Testis (tissue), 3 donors: ENCODE data around the gene STXBP2. TPM values are rescaled to one million over a fixed set of nuclear protein-coding genes. Genes with fewer than 3 reads are reported as not detected.

Experiments
- DNase-seq: peaks from one replicate; pipeline ENCODE4 v3.0.0-alpha.2; 2019
- H3K27ac ChIP-seq, 2 donors: fragments of 200-600 bp; sonication (generic); one replicate each; pipeline ENCODE4 v1.5.1; 2019
- H3K27me3 ChIP-seq: fragments of 200-600 bp; sonication (generic); one replicate; pipeline ENCODE4 v1.5.1; 2019
- H3K36me3 ChIP-seq: fragments of 200-600 bp; sonication (generic); one replicate; pipeline ENCODE4 v1.5.1; 2017; ENCODE audit warnings: low read depth; ENCODE audit errors: missing control alignments
- H3K4me1 ChIP-seq: fragments of 200-600 bp; sonication (generic); one replicate; pipeline ENCODE4 v1.5.1; 2019
- H3K4me3 ChIP-seq, 2 donors: fragments of 200-600 bp; sonication (generic); one replicate each; pipeline ENCODE4 v1.5.1; 2017 to 2019
- H3K9me3 ChIP-seq: fragments of 200-600 bp; sonication (generic); one replicate; pipeline ENCODE4 v1.5.1; 2017
- POLR2A ChIP-seq: fragments of 450-650 bp; IDR thresholded peaks from one replicate; pipeline ENCODE4 v1.6.1; 2017; ENCODE audit warnings: antibody characterized with exemption, mild to moderate bottlenecking, moderate library complexity
- WGBS, 2 donors: methylation state at CpG; one replicate each; pipeline ENCODE4 v1.1.5; 2018; 5-methylcytosine and 5-hydroxymethylcytosine counted together
- intact Hi-C: fragments of 100-400 bp; cut with DNase I; formaldehyde crosslinking; loops from one replicate; pipeline ENCODE4 v1.15.1; 2023; ENCODE audit warnings: low total_unique reads
- polyA plus RNA-seq: library from polyadenylated mRNA; stranded (reverse); fragments of 350-450 nt; fragmentation: Illumina TruSeq; extraction: RNeasy Lipid Tissue Mini Kit (QIAGEN cat#74804); gene quantifications from one replicate; pipeline ENCODE4 v1.2.3, GENCODE V29; 2014; ENCODE audit warnings: low read depth, low replicate concordance; ENCODE audit not compliant: insufficient read depth
- total RNA-seq, 2 donors: library from RNA; depleted of rRNA; stranded (reverse); fragments of >200 nt; gene quantifications; one replicate each; pipeline ENCODE4 v1.2.3, GENCODE V29; 2016
- TF ChIP-seq, protein P1 (sequence below), 3 experiments: fragments of 450-650 bp in 2 of 3; fragments of 200-600 bp in 1 of 3; sonication (generic) in 1 of 3; IDR thresholded peaks; one replicate each; pipeline ENCODE4 v1.5.1; 2016 to 2019; ENCODE audit warnings: antibody characterized with exemption in 3 of 3, mild to moderate bottlenecking in 2 of 3, moderate library complexity in 1 of 3

Gene STXBP2
- total and polyA plus RNA-seq, 3 donors from 2014 or later, result 135 to 156 (median 155) TPM

DNA sequence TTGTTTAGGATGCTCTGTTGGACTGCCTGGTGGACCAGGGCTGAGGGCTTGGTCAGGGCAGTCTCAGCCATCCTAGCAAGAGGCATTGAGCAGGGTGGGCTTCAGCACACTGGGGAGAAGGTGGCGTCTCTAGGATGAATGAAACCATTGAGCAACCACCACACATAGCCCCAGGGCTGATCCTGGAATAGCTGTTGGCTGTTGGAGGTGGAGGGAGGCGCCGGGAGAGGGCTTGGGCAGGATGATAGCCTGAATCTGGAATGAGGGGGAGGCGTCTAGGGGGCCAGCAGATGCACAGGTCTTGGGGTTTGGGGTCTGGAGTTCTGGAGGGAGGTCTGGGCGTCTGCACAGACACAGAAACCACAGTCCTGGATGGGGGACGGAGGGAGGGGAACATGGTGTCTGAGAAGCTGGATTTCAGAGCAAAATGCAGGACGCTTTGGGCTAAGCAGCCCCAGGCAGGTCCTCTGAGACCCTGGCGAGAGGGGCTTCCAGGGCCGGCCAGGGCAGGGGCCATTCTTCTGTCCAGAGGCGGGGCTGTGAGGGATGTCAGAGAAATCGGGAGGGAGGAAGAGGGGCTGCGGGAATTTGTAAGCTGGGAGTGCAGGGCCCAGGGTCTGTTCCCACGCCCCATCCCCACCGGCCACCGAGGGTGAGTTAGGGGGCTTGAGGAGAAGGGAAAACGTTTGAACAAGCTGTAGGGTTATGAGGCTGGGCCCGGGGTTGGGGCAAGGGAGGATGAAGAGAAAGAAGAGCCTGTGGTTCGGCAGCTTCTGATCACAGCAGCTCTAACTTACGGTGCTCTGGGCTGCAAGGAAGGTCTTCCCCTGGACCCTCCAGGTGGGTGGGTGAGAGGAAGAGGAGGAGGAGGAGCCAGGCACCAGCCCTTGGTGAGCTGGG is 48.9 kb downstream of the STXBP2 start:
- TF ChIP-seq, protein P1, sequence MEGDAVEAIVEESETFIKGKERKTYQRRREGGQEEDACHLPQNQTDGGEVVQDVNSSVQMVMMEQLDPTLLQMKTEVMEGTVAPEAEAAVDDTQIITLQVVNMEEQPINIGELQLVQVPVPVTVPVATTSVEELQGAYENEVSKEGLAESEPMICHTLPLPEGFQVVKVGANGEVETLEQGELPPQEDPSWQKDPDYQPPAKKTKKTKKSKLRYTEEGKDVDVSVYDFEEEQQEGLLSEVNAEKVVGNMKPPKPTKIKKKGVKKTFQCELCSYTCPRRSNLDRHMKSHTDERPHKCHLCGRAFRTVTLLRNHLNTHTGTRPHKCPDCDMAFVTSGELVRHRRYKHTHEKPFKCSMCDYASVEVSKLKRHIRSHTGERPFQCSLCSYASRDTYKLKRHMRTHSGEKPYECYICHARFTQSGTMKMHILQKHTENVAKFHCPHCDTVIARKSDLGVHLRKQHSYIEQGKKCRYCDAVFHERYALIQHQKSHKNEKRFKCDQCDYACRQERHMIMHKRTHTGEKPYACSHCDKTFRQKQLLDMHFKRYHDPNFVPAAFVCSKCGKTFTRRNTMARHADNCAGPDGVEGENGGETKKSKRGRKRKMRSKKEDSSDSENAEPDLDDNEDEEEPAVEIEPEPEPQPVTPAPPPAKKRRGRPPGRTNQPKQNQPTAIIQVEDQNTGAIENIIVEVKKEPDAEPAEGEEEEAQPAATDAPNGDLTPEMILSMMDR (IDR thresholded peaks at IDR 0.05), result no peak
- Histone ChIP-seq H3K27ac (no peak overlapping the region), H3K4me1 (peaks cover 7% of the 10 kb centered on the region), H3K9me3 (no peaks in the 10 kb centered on the region), H3K36me3 (no peaks in the 10 kb centered on the region), H3K27me3 (no peaks in the 10 kb centered on the region), H3K4me3 (no peak overlapping the region)
- DNase-seq, result no peak
- intact Hi-C loops, result no loop called here
- WGBS, 2 donors, result 35 to 56% methylated on average over 19 of the region's 19 CpGs

DNA sequence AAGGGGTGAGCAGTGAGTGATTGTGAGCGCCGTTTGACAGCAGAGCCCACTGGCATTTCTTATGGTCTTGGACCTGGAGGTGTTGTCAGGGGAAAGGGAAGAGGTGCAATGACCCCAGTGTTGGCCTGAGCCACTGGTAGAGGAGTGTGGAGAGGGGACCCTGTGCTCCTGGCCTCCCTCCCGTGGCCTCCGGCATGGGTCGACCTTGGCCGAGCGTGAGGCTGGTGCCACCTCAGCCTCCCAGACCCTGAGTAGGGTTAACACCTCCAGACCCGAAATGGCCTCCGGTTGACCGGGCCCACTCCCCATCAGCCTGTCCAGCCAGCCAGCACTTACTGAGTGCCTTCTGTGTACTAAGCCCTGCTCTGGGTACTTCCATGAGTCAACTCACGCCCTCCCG is 50.3 kb downstream of the STXBP2 start:
- intact Hi-C loops, result no loop called here

DNA sequence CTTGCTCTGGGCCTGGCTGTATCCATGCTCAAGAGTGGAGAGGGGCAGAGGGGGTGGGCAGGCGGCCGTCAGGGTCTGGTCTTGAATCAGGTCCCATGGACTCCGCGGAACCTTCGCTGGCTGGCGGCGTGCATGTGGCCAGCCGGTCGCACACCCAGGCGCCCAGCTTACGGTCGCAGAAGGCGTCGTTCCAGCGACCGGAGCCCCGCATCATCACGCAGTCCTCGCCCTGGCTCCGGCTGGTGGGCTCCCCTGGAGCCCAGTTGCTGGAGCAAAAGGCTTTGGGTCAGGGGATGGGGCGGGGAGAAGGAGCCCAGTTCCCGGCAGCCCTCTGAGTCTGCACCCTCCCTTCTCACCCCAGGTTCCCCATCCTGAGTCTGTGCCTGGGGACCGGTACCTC is 52.3 kb downstream of the STXBP2 start:
- TF ChIP-seq POLR2A, result no peak
- TF ChIP-seq, protein P1 (IDR thresholded peaks at IDR 0.05), result no peak
- Histone ChIP-seq H3K9me3 (no peaks in the 10 kb centered on the region), H3K4me1 (no peaks in the 10 kb centered on the region), H3K27ac (no peak overlapping the region), H3K4me3 (no peak overlapping the region), H3K36me3 (no peaks in the 10 kb centered on the region), H3K27me3 (no peaks in the 10 kb centered on the region)
- intact Hi-C loops, result no loop called here
- DNase-seq, result no peak
- WGBS, 2 donors, result 50 to 61% methylated on average over 8 to 23 of the region's 23 CpGs

More for the DNA sequence above, 50.3 kb downstream of the STXBP2 start:
- no peak for TF ChIP-seq POLR2A
- TF ChIP-seq, protein P1 (IDR thresholded peaks at IDR 0.05), result no peak
- no peaks in the 10 kb centered on the region for H3K4me1 ChIP-seq
- no peak overlapping the region for H3K4me3 ChIP-seq
- H3K36me3 ChIP-seq, result no peaks in the 10 kb centered on the region
- H3K27ac ChIP-seq, result no peak overlapping the region
- WGBS, 2 donors, result 82 to 95% methylated on average over 5 to 12 of the region's 12 CpGs
- no peaks in the 10 kb centered on the region for H3K27me3 ChIP-seq
- no peak for DNase-seq
- H3K9me3 ChIP-seq, result no peaks in the 10 kb centered on the region

GRCh38 chr19:7690779-7691258 is 53.9 kb downstream of the STXBP2 start:
- no peaks in the 10 kb centered on the region for H3K36me3 ChIP-seq
- no peak for DNase-seq
- intact Hi-C loops, result no loop called here
- H3K4me1 ChIP-seq, result no peaks in the 10 kb centered on the region
- 84 to 94% methylated on average over 8 of the region's 8 CpGs for WGBS, 2 donors
- H3K27ac ChIP-seq, result no peak overlapping the region
- no peaks in the 10 kb centered on the region for H3K9me3 ChIP-seq
- TF ChIP-seq POLR2A, result no peak
- TF ChIP-seq, protein P1 (IDR thresholded peaks at IDR 0.05), result no peak
- no peak overlapping the region for H3K4me3 ChIP-seq
- H3K27me3 ChIP-seq, result no peaks in the 10 kb centered on the region
